K562 (cell line): ENCODE measurements around the gene SPATA25. TPM values are rescaled to one million over a fixed set of nuclear protein-coding genes. Genes with fewer than 3 reads are reported as not detected.

Experiments used
- ARNT ChIP-seq, 2 experiments: fragments of 450-650 bp; IDR thresholded peaks; 2 replicates each; pipeline ENCODE4 v1.6.1; 2016; ENCODE audit warnings: mild to moderate bottlenecking in 1 of 2
- BMI1 ChIP-seq: fragments of 150-350 bp; IDR thresholded peaks from 2 replicates; pipeline ENCODE4 v1.6.1; 2014; ENCODE audit warnings: low read length
- GABPB1 ChIP-seq: sonication (generic); formaldehyde crosslinking; IDR thresholded peaks from 2 replicates; pipeline ENCODE4 v1.8.0; 2022; ENCODE audit warnings: mild to moderate bottlenecking, missing genetic modification reagents
- MAFG ChIP-seq: fragments of 450-650 bp; conservative IDR thresholded peaks from 2 replicates; pipeline ENCODE4 v1.6.1; 2016; ENCODE audit warnings: missing genetic modification characterization, missing compliant biosample characterization
- MCM2 ChIP-seq: fragments of 450-650 bp; IDR thresholded peaks from 2 replicates; pipeline ENCODE4 v1.6.1; 2017; ENCODE audit warnings: low read depth, mild to moderate bottlenecking
- MTF1 ChIP-seq: fragments of 250-450 bp; sonication (Bioruptor Pico); IDR thresholded peaks from 2 replicates; pipeline ENCODE4 v1.9.0; 2021; ENCODE audit warnings: moderate library complexity, mild to moderate bottlenecking, inconsistent platforms, borderline replicate concordance
- PTTG1 ChIP-seq: fragments of 450-650 bp; IDR thresholded peaks from 2 replicates; pipeline ENCODE4 v1.6.1; 2016; ENCODE audit warnings: low read depth, mild to moderate bottlenecking, missing genetic modification characterization, missing compliant biosample characterization
- TAL1 ChIP-seq: fragments of 450-650 bp; IDR thresholded peaks from 2 replicates; pipeline ENCODE4 v1.6.1; 2016; ENCODE audit warnings: mild to moderate bottlenecking
- TBL1XR1 ChIP-seq, 2 experiments: IDR thresholded peaks; 2 replicates each; pipeline ENCODE4 v1.6.1; 2012; ENCODE audit warnings: improper control_type of control experiment in 2 of 2, low read length in 2 of 2, mild to moderate bottlenecking in 1 of 2
- TCF3 ChIP-seq: sonication (generic); formaldehyde crosslinking; IDR thresholded peaks from 2 replicates; pipeline ENCODE4 v1.4.0; 2020; ENCODE audit warnings: mild to moderate bottlenecking, missing genetic modification reagents
- ZBTB26 ChIP-seq: fragments of 450-650 bp; formaldehyde crosslinking; IDR thresholded peaks from 2 replicates; pipeline ENCODE4 v1.4.0; 2022; ENCODE audit warnings: missing genetic modification characterization
- ZNF318 ChIP-seq, 2 experiments: fragments of 450-650 bp; IDR thresholded peaks; 2 replicates each; pipeline ENCODE4 v1.6.1; 2016; ENCODE audit warnings: mild to moderate bottlenecking in 2 of 2, borderline replicate concordance in 1 of 2, low read depth in 1 of 2, moderate library complexity in 1 of 2
- ZNF609 ChIP-seq: sonication (generic); formaldehyde crosslinking; IDR thresholded peaks from 2 replicates; pipeline ENCODE4 v1.8.1; 2023; ENCODE audit warnings: missing genetic modification reagents, mild to moderate bottlenecking, borderline replicate concordance
- polyA plus RNA-seq, 8 experiments: library from polyadenylated mRNA; depleted of rRNA in 4 of 8; stranded (reverse) in 5 of 8; unstranded in 3 of 8; fragments of >200 nt; fragmentation: Nextera tagmentation in 2 of 8; fragmentation: Illumina TruSeq in 1 of 8; extraction: Ambion mirVana in 2 of 8; extraction: Trizol in 1 of 8; gene quantifications; 2 replicates each; pipeline versions ENCODE4 v1.2.1 to v1.2.3, GENCODE V29; 2011 to 2014; ENCODE audit warnings: inconsistent platforms in 1 of 8, missing spikeins in 1 of 8
- total RNA-seq, 7 experiments: library from RNA; depleted of rRNA in 6 of 7; stranded (reverse); fragments of >200 nt in 6 of 7; fragmentation: Illumina TruSeq in 2 of 7; extraction: Trizol in 2 of 7; gene quantifications; 2 replicates each; pipeline versions ENCODE4 v1.2.1 to v1.2.3, GENCODE V29; 2011 to 2021; ENCODE audit warnings: low replicate concordance in 1 of 7

SPATA25 gene
- total and polyA plus RNA-seq, 9 of the 15 experiments (the other 6 are each of a cell fraction or from before 2014, with no cell fraction given), result 0.21 to 0.95 (median 0.53) TPM; not detected in 3

GRCh38 chr20:45935416-45936046, 48.1 kb upstream of the SPATA25 start (continued):
- TF ChIP-seq ZNF318 (IDR thresholded peaks at IDR 0.05; ENCODE audit: borderline replicate concordance in 1 of 2, low read depth in 1 of 2) (0 out of 4 replicates have a peak, but pooled peaks of 1 of the 2 experiments have one; percentile 31), ZNF609 (0 out of 2 replicates have a peak, but pooled peaks have one; percentile 8), PTTG1 (no peak), MTF1 (no peak), MAFG (tag) (no peak), GABPB1 (CRISPR knock-in tag) (no peak), TCF3 (CRISPR knock-in tag) (peak; percentile 93), TBL1XR1 (IDR thresholded peaks at IDR 0.05; ENCODE audit: low read length in 2 of 2) (peak; percentile 38 to 98; a peak in 2 of 4 replicates), BMI1 (no peak), ARNT (IDR thresholded peaks at IDR 0.05) (peak; percentile 65 to 94; a peak in 3 of 4 replicates), MCM2 (no peak), ZBTB26 (CRISPR knock-in tag) (no peak), TAL1 (peak; percentile 88; the same call in 1 of the 2 replicates)
